Measurements from ENCODE around the gene CCDC192.

GRCh38 chr5:127718181-127718580 lies 15.0 kb downstream of the CCDC192 start:
- TF ChIP-seq CTCF (conservative IDR thresholded peaks at IDR 0.05 in 1 of 2, IDR thresholded peaks at IDR 0.05 in 1 of 2; ENCODE audit: extremely low read depth in 1 of 2, insufficient read depth in 1 of 2, low read depth in 1 of 2, low read length in 2 of 2) = no peak
- no peak for TF ChIP-seq EZH2 (IDR thresholded peaks at IDR 0.05; ENCODE audit: borderline replicate concordance, low read length)

All from mammary epithelial cell (primary cell).